ENCODE results near the gene PLEKHG7. TPM values are rescaled to one million over a fixed set of nuclear protein-coding genes. Genes with fewer than 3 reads are reported as not detected.
A peak's percentile ranks its signal among the peaks of the same experiment; 100 is the strongest.

PLEKHG7 gene
- total and polyA plus RNA-seq, 11 donors: 0.08 TPM; not detected in 10

- H3K4me3 ChIP-seq: no peak overlapping the region
- no peak for DNase-seq
- intact Hi-C loops (cut with DNase I): loop anchor here in 1 of 10 donors (10.0 kb wide), 1 partner anchor 121 kb away; the partner anchor contains the start of gene EEA1
- no peak for TF ChIP-seq CTCF (IDR thresholded peaks at IDR 0.05)
- no peak for TF ChIP-seq POLR2A (IDR thresholded peaks at IDR 0.05)
- peaks cover 0 to 78% (median 57%) of the 10 kb centered on the region in 9 donors for H3K36me3 ChIP-seq
- 95 to 98% (median 96%) methylated on average over 1 of the region's 1 CpG for WGBS, 4 donors
- H3K27ac ChIP-seq: peak overlapping the region in 8 of 12 donors; percentile 3 to 60 (median 38)
- no peaks in the 10 kb centered on the region for H3K27me3 ChIP-seq
- ATAC-seq: peak in 3 of 4 donors; percentile 60 to 75 (median 68)
- peaks cover 0 to 8% (median 0%) of the 10 kb centered on the region in 12 donors for H3K9me3 ChIP-seq
- peaks cover 0 to 13% (median 4%) of the 10 kb centered on the region in 12 donors for H3K4me1 ChIP-seq
These were observed 101.1 kb downstream of the PLEKHG7 start for GRCh38 chr12:92803903-92804302.

GRCh38 chr12:92810370-92810769, 107.6 kb downstream of the PLEKHG7 start:
- Histone ChIP-seq H3K4me1 (no peaks in the 10 kb centered on the region), H3K4me3 (no peak overlapping the region), H3K27me3 (no peaks in the 10 kb centered on the region), H3K27ac (no peak overlapping the region), H3K36me3 (peaks cover 0 to 98% (median 70%) of the 10 kb centered on the region in 9 donors), H3K9me3 (peaks cover 0 to 8% (median 0%) of the 10 kb centered on the region in 12 donors)
- intact Hi-C loops (cut with DNase I): no loop called here
- ATAC-seq: no peak
- WGBS, 4 donors: 93 to 96% (median 95%) methylated on average over 4 of the region's 4 CpGs
- no peak for TF ChIP-seq CTCF (IDR thresholded peaks at IDR 0.05)
- no peak for TF ChIP-seq POLR2A (IDR thresholded peaks at IDR 0.05)
- DNase-seq: no peak

GRCh38 chr12:92814584-92814983, 111.8 kb downstream of the PLEKHG7 start:
- no peak for ATAC-seq
- TF ChIP-seq CTCF (IDR thresholded peaks at IDR 0.05) (no peak), POLR2A (IDR thresholded peaks at IDR 0.05) (no peak)
- DNase-seq: no peak
- 94 to 98% (median 96%) methylated on average over 2 of the region's 2 CpGs for whole genome bisulfite sequencing, 4 donors
- H3K27ac ChIP-seq: no peak overlapping the region
- no peaks in the 10 kb centered on the region for H3K27me3 ChIP-seq
- H3K36me3 ChIP-seq: peaks cover 0 to 95% (median 87%) of the 10 kb centered on the region in 9 donors
- intact Hi-C loops (cut with DNase I): no loop called here
- no peaks in the 10 kb centered on the region for H3K4me1 ChIP-seq
- no peak overlapping the region for H3K4me3 ChIP-seq
- H3K9me3 ChIP-seq: no peaks in the 10 kb centered on the region

- intact Hi-C loops (cut with DNase I): no loop called here
- no peaks in the 10 kb centered on the region for H3K9me3 ChIP-seq
- H3K4me3 ChIP-seq: no peak overlapping the region
- H3K27ac ChIP-seq: peak overlapping the region in 2 of 12 donors; percentile 7 to 29
- 59 to 77% (median 69%) methylated on average over 3 of the region's 3 CpGs for WGBS, 4 donors
- DNase-seq (no peak), ATAC-seq (peak in 1 of 4 donors; percentile 58)
- H3K36me3 ChIP-seq: peaks cover 0 to 72% (median 50%) of the 10 kb centered on the region in 9 donors
- no peaks in the 10 kb centered on the region for H3K27me3 ChIP-seq
- TF ChIP-seq CTCF (IDR thresholded peaks at IDR 0.05) (no peak), POLR2A (IDR thresholded peaks at IDR 0.05) (no peak)
- H3K4me1 ChIP-seq: peaks cover 0 to 2% (median 0%) of the 10 kb centered on the region in 12 donors
These were observed 118.4 kb downstream of the PLEKHG7 start for GRCh38 chr12:92821142-92821541.

Other genes starting within 250 kb of the PLEKHG7 start
- gene EEA1, start 226.3 kb downstream of the PLEKHG7 start, total RNA-seq: 10 to 100 TPM; 14.5 to 45.5 (median 29.9) TPM
- gene EEA1, start 226.3 kb downstream of the PLEKHG7 start, polyA plus RNA-seq: 1 to 10 TPM; 5.1 to 5.5 TPM